Naive thymus-derived CD8-positive, alpha-beta T cell (primary cell): Measurements from ENCODE around the gene UTF1. TPM values are rescaled to one million over a fixed set of nuclear protein-coding genes. Genes with fewer than 3 reads are reported as not detected.
A peak's percentile ranks its signal among the peaks of the same experiment; 100 is the strongest.

Experiments used
- ATAC-seq, 2 donors: fragments of 150-1000 bp; cut with Tn5 transposase in 1 of 2; sonication (Bioruptor Pico), chemical (Tn5 transposase) in 1 of 2; 1 replicate in 1 of 2; 2 replicates in 1 of 2; pipeline ENCODE4 v1.10.0; 2021; ENCODE audit warnings: mild to moderate bottlenecking in 2 of 2, moderate library complexity in 2 of 2
- POLR2A ChIA-PET: fragments of 350-600 bp; sonication (Branson Sonifier 250); formaldehyde crosslinking; loops from one replicate; lab custom pipeline; 2021; ENCODE audit warnings: antibody characterized with exemption; lab: Charles Lee
- DNase-seq, 10 donors: peaks; one replicate each; pipeline versions ENCODE4 v3.0.0 to v3.0.0-alpha.2; 2020 to 2022
- H3K27ac Mint-ChIP-seq, 10 donors: one replicate each; pipeline ENCODE4 v1.8.0; 2020 to 2022; ENCODE audit warnings: mild to moderate bottlenecking in 10 of 10, mixed read lengths in 10 of 10, moderate library complexity in 4 of 10, inconsistent platforms in 1 of 10
- H3K27me3 Mint-ChIP-seq, 5 donors: one replicate each; pipeline ENCODE4 v1.8.0; 2021 to 2022; ENCODE audit warnings: mixed read lengths in 5 of 5
- H3K36me3 Mint-ChIP-seq, 3 donors: one replicate each; pipeline ENCODE4 v1.8.0; 2020 to 2022; ENCODE audit warnings: mixed read lengths in 3 of 3, mild to moderate bottlenecking in 2 of 3, inconsistent platforms in 1 of 3
- H3K4me1 Mint-ChIP-seq, 4 donors: one replicate each; pipeline ENCODE4 v1.8.0; 2021 to 2022; ENCODE audit warnings: mixed read lengths in 4 of 4
- H3K4me3 Mint-ChIP-seq, 10 donors: one replicate each; pipeline ENCODE4 v1.8.0; 2020 to 2022; ENCODE audit warnings: mild to moderate bottlenecking in 10 of 10, mixed read lengths in 10 of 10, moderate library complexity in 6 of 10, inconsistent platforms in 1 of 10
- H3K9me3 Mint-ChIP-seq, 9 donors: one replicate each; pipeline ENCODE4 v1.8.0; 2020 to 2022; ENCODE audit warnings: mixed read lengths in 9 of 9, mild to moderate bottlenecking in 3 of 9, inconsistent platforms in 1 of 9, moderate library complexity in 1 of 9
- polyA plus RNA-seq, 3 donors: library from polyadenylated mRNA; unstranded; fragments of 300-500 nt; fragmentation: Illumina TruSeq; gene quantifications; one replicate each; pipeline ENCODE4 v1.2.3, GENCODE V29; 2021
- total RNA-seq, 8 experiments: library from RNA in 2 of 8; stranded (reverse) in 2 of 8; gene quantifications; one replicate each; pipeline ENCODE4 v1.2.3 and lab custom pipeline; 2021 to 2026

Gene UTF1
- total RNA-seq = not detected
- polyA plus RNA-seq = not detected
- total RNA-seq (lab: John Stamatoyannopoulos, UW) = 0 to 0.09 (median 0) reads per million in 6 experiments

GRCh38 chr10:133230044-133230361 lies at the start of gene UTF1:
TSS of gene UTF1 (plus strand) at chr10:133230217. CDS start at chr10:133230289, 72 bp downstream.
- Mint-ChIP-seq H3K4me1 (peaks cover 2 to 25% (median 16%) of the 10 kb centered on the region in 4 donors), H3K36me3 (no peaks in the 10 kb centered on the region), H3K27ac (peak within 1 kb of the TSS in 1 of 10 donors; percentile 66), H3K9me3 (no peaks in the 10 kb centered on the region), H3K27me3 (peaks cover 21 to 75% (median 42%) of the 10 kb centered on the region in 5 donors), H3K4me3 (peak within 1 kb of the TSS in 9 of 10 donors; percentile 40 to 78 (median 69))
- DNase-seq (no peak), ATAC-seq (no peak)
- POLR2A ChIA-PET = no interaction called here

- Mint-ChIP-seq H3K4me3 (no peak overlapping the region), H3K4me1 (peaks cover 0 to 9% (median 0%) of the 10 kb centered on the region in 4 donors), H3K27me3 (peaks cover 0 to 19% (median 8%) of the 10 kb centered on the region in 5 donors), H3K9me3 (peaks cover 0 to 13% (median 0%) of the 10 kb centered on the region in 9 donors), H3K36me3 (no peaks in the 10 kb centered on the region), H3K27ac (no peak overlapping the region)
- ATAC-seq (no peak), DNase-seq (no peak)
- POLR2A ChIA-PET = no interaction called here
Observed at GRCh38 chr10:133180965-133181639, 48.9 kb upstream of the UTF1 start.

GRCh38 chr10:133182190-133182589 lies 47.8 kb upstream of the UTF1 start:
- H3K4me1 Mint-ChIP-seq = peaks cover 0 to 7% (median 0%) of the 10 kb centered on the region in 4 donors
- POLR2A ChIA-PET = no interaction called here
- H3K4me3 Mint-ChIP-seq = no peak overlapping the region
- no peak for DNase-seq
- H3K27me3 Mint-ChIP-seq = peaks cover 0 to 19% (median 8%) of the 10 kb centered on the region in 5 donors
- no peak overlapping the region for H3K27ac Mint-ChIP-seq
- peaks cover 0 to 8% (median 0%) of the 10 kb centered on the region in 9 donors for H3K9me3 Mint-ChIP-seq
- ATAC-seq = no peak
- H3K36me3 Mint-ChIP-seq = no peaks in the 10 kb centered on the region

GRCh38 chr10:133182791-133183645 lies 47.0 kb upstream of the UTF1 start:
- Mint-ChIP-seq H3K27ac (no peak overlapping the region), H3K27me3 (peaks cover 0 to 19% (median 8%) of the 10 kb centered on the region in 5 donors), H3K4me1 (peaks cover 0 to 3% (median 0%) of the 10 kb centered on the region in 4 donors), H3K36me3 (no peaks in the 10 kb centered on the region), H3K9me3 (no peaks in the 10 kb centered on the region), H3K4me3 (no peak overlapping the region)
- DNase-seq = no peak
- no peak for ATAC-seq
- POLR2A ChIA-PET = no interaction called here

- H3K9me3 Mint-ChIP-seq = no peaks in the 10 kb centered on the region
- ATAC-seq = no peak
- H3K4me1 Mint-ChIP-seq = peaks cover 0 to 3% (median 0%) of the 10 kb centered on the region in 4 donors
- no peak for DNase-seq
- H3K4me3 Mint-ChIP-seq = no peak overlapping the region
- H3K36me3 Mint-ChIP-seq = no peaks in the 10 kb centered on the region
- POLR2A ChIA-PET = no interaction called here
- H3K27me3 Mint-ChIP-seq = peaks cover 0 to 19% (median 8%) of the 10 kb centered on the region in 5 donors
- no peak overlapping the region for H3K27ac Mint-ChIP-seq
Observed at GRCh38 chr10:133183646-133184378, 46.2 kb upstream of the UTF1 start.

- POLR2A ChIA-PET = no interaction called here
- no peak for ATAC-seq
- no peaks in the 10 kb centered on the region for H3K9me3 Mint-ChIP-seq
Observed at GRCh38 chr10:133184591-133185244, 45.3 kb upstream of the UTF1 start.

GRCh38 chr10:133185421-133185820 lies 44.6 kb upstream of the UTF1 start:
- Mint-ChIP-seq H3K9me3 (no peaks in the 10 kb centered on the region), H3K27me3 (peaks cover 0 to 16% (median 11%) of the 10 kb centered on the region in 5 donors), H3K36me3 (no peaks in the 10 kb centered on the region), H3K4me1 (peaks cover 0 to 3% (median 0%) of the 10 kb centered on the region in 4 donors), H3K27ac (no peak overlapping the region), H3K4me3 (no peak overlapping the region)
- DNase-seq (no peak), ATAC-seq (no peak)
- POLR2A ChIA-PET = no interaction called here

More at GRCh38 chr10:133184591-133185244, 45.3 kb upstream of the UTF1 start:
- Mint-ChIP-seq H3K27ac (no peak overlapping the region), H3K36me3 (no peaks in the 10 kb centered on the region), H3K27me3 (peaks cover 0 to 19% (median 9%) of the 10 kb centered on the region in 5 donors), H3K4me1 (peaks cover 0 to 3% (median 0%) of the 10 kb centered on the region in 4 donors), H3K4me3 (no peak overlapping the region)
- DNase-seq = no peak

GRCh38 chr10:133185916-133186315 lies 44.1 kb upstream of the UTF1 start:
- no peaks in the 10 kb centered on the region for H3K9me3 Mint-ChIP-seq
- ATAC-seq = no peak

GRCh38 chr10:133186416-133187090 lies 43.5 kb upstream of the UTF1 start:
- Mint-ChIP-seq H3K36me3 (no peaks in the 10 kb centered on the region), H3K27ac (no peak overlapping the region), H3K27me3 (peaks cover 0 to 8% (median 4%) of the 10 kb centered on the region in 5 donors), H3K4me1 (peaks cover 0 to 3% (median 0%) of the 10 kb centered on the region in 4 donors), H3K9me3 (no peaks in the 10 kb centered on the region), H3K4me3 (no peak overlapping the region)
- DNase-seq = no peak
- ATAC-seq = no peak
- POLR2A ChIA-PET = no interaction called here

More at GRCh38 chr10:133185916-133186315, 44.1 kb upstream of the UTF1 start:
- POLR2A ChIA-PET = no interaction called here
- Mint-ChIP-seq H3K4me3 (no peak overlapping the region), H3K36me3 (no peaks in the 10 kb centered on the region), H3K27ac (no peak overlapping the region), H3K27me3 (peaks cover 0 to 11% (median 6%) of the 10 kb centered on the region in 5 donors), H3K4me1 (peaks cover 0 to 3% (median 0%) of the 10 kb centered on the region in 4 donors)
- no peak for DNase-seq

GRCh38 chr10:133187091-133187905 lies 42.7 kb upstream of the UTF1 start:
- no peak overlapping the region for H3K4me3 Mint-ChIP-seq
- peaks cover 0 to 5% (median 3%) of the 10 kb centered on the region in 5 donors for H3K27me3 Mint-ChIP-seq

More at GRCh38 chr10:133187091-133187905, 42.7 kb upstream of the UTF1 start:
- Mint-ChIP-seq H3K9me3 (peaks cover 0 to 7% (median 0%) of the 10 kb centered on the region in 9 donors), H3K4me1 (peaks cover 0 to 3% (median 0%) of the 10 kb centered on the region in 4 donors), H3K36me3 (no peaks in the 10 kb centered on the region), H3K27ac (no peak overlapping the region)
- ATAC-seq = no peak
- POLR2A ChIA-PET = no interaction called here
- no peak for DNase-seq
